ENCODE data around the gene ADGRE3.

Gene ADGRE3, protein sequence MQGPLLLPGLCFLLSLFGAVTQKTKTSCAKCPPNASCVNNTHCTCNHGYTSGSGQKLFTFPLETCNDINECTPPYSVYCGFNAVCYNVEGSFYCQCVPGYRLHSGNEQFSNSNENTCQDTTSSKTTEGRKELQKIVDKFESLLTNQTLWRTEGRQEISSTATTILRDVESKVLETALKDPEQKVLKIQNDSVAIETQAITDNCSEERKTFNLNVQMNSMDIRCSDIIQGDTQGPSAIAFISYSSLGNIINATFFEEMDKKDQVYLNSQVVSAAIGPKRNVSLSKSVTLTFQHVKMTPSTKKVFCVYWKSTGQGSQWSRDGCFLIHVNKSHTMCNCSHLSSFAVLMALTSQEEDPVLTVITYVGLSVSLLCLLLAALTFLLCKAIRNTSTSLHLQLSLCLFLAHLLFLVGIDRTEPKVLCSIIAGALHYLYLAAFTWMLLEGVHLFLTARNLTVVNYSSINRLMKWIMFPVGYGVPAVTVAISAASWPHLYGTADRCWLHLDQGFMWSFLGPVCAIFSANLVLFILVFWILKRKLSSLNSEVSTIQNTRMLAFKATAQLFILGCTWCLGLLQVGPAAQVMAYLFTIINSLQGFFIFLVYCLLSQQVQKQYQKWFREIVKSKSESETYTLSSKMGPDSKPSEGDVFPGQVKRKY

DNA sequence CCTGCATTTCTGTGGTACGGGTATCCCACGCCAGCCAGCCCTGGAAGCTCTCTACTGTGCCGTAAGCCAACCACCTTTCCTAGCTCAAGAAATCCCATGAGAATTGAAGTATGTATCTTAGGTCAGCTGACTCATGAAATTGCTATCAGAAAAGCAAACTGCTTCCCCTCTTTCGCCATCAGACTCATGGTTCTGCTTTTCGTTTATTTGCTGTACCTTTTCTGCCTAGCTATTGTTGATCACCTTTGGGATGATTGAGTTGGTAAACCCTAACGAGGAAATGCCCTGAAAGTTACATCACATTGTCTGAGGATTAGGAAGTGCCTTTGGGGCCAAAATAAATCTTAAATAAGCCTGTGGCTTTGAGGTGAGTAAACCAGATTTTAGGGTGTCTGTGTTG, at the start of gene ADGRE3:
Gene ADGRE3 (minus strand): TSS at position 81 of the 400 bp plus-strand sequence. CDS start 74 bp downstream, at position 7.
- TF ChIP-seq, protein P1, sequence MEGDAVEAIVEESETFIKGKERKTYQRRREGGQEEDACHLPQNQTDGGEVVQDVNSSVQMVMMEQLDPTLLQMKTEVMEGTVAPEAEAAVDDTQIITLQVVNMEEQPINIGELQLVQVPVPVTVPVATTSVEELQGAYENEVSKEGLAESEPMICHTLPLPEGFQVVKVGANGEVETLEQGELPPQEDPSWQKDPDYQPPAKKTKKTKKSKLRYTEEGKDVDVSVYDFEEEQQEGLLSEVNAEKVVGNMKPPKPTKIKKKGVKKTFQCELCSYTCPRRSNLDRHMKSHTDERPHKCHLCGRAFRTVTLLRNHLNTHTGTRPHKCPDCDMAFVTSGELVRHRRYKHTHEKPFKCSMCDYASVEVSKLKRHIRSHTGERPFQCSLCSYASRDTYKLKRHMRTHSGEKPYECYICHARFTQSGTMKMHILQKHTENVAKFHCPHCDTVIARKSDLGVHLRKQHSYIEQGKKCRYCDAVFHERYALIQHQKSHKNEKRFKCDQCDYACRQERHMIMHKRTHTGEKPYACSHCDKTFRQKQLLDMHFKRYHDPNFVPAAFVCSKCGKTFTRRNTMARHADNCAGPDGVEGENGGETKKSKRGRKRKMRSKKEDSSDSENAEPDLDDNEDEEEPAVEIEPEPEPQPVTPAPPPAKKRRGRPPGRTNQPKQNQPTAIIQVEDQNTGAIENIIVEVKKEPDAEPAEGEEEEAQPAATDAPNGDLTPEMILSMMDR (IDR thresholded peaks at IDR 0.05; ENCODE audit: borderline replicate concordance, insufficient read depth, low read depth, low read length), result no peak

DNA sequence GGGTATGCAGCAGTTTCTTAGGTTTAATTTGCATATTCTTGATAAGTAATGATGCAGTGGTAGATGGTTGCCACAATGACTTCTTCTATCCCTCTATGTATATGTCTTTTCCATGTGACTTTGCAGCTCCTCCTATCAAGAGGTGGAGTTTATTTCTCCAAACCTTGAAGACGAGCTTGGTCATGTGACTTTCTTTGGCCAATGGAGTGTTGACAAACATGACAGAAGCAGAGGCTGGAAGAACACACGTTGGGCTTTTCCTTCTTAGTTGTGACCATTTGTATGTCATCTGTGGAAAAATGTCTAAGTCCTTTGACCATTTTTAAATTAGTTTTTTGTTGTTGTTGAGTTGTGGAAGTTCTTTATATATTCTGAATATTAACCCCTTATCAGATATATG, 47.5 kb upstream of the ADGRE3 start:
- no peak overlapping the region for H3K4me3 ChIP-seq (ENCODE audit: low read depth, low read length)
- TF ChIP-seq, protein P1 (IDR thresholded peaks at IDR 0.05; ENCODE audit: borderline replicate concordance, insufficient read depth, low read depth, low read length), result no peak

More for the DNA sequence above, at the start of gene ADGRE3:
- H3K4me3 ChIP-seq (ENCODE audit: low read depth, low read length), result no peak within 1 kb of the TSS

DNA sequence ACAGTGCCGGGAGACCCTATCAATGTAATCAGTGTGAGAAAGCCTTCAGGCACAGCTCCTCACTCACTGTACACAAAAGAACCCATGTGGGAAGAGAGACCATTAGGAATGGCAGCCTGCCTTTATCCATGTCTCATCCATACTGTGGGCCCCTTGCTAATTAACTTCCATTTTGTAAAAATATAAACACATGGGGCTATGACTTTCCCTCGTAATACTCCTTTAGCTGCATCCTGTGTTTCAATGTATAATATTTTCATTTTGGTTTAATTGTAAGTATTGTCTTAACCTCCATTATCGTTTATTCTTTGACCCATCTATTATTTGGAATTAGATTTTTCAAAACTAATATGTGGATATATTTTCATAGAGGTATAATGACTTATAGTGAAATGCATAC, 44.5 kb upstream of the ADGRE3 start:
- no peak overlapping the region for H3K4me3 ChIP-seq (ENCODE audit: low read depth, low read length)
- TF ChIP-seq, protein P1 (IDR thresholded peaks at IDR 0.05; ENCODE audit: borderline replicate concordance, insufficient read depth, low read depth, low read length), result no peak

DNA sequence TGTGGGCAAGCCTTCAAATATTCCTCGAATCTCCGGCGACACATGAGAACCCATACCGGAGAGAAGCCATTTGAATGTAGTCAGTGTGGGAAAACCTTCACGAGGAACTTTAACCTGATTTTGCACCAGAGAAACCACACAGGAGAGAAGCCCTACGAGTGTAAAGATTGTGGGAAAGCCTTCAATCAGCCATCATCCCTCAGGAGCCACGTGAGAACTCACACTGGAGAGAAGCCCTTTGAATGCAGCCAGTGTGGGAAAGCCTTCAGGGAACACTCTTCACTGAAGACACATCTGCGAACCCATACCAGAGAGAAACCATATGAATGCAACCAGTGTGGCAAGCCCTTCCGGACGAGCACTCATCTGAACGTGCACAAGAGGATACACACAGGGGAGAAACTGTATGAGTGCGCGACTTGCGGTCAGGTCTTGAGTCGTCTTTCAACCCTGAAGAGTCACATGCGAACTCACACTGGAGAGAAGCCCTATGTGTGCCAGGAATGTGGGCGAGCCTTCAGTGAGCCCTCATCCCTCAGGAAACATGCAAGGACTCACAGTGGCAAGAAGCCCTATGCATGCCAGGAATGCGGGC, 44.0 kb upstream of the ADGRE3 start:
- TF ChIP-seq, protein P1 (IDR thresholded peaks at IDR 0.05; ENCODE audit: borderline replicate concordance, insufficient read depth, low read depth, low read length), result no peak
- no peak overlapping the region for H3K4me3 ChIP-seq (ENCODE audit: low read depth, low read length)

DNA sequence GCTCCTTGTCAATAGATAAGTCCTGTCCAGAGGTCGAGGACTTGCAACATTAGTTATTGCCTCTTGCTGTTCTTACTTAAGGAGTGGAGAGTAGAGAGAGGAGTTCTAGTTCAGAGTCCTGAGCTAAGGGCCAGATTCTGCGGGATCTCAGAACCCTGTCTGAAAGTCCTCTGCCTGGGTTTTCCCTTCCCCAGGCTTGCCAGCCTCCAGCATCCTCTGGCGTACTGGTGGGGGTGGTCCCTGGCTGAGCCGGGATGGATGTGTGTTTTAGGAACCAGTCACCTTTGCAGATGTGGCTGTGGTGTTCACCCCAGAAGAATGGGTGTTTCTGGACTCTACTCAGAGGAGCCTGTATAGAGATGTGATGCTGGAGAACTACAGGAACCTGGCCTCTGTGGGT, 41.2 kb upstream of the ADGRE3 start:
- TF ChIP-seq, protein P1 (IDR thresholded peaks at IDR 0.05; ENCODE audit: borderline replicate concordance, insufficient read depth, low read depth, low read length), result no peak
- no peak overlapping the region for H3K4me3 ChIP-seq (ENCODE audit: low read depth, low read length)

DNA sequence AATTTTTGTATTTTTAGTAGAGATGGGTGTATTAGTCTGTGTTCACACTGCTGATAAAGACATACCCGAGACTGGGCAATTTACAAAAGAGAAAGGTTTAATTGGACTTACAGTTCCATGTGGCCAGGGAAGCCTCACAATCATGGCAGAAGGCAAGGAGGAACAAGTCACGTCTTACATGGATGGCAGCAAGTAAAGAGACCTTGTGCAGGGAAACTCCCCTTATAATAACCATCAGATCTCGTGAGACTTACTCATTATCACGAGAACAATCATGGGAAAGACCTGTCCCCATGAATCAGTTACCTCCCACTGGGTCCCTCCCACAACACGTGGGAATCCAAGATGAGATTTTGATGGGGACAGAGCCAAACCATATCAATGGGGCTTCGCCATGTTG, 29.8 kb upstream of the ADGRE3 start:
- H3K4me3 ChIP-seq (ENCODE audit: low read depth, low read length), result no peak overlapping the region
- TF ChIP-seq, protein P1 (IDR thresholded peaks at IDR 0.05; ENCODE audit: borderline replicate concordance, insufficient read depth, low read depth, low read length), result no peak
